Adrenal gland (tissue), 5 donors: ENCODE data around the gene MYL6B.

ENCODE experiments used
- CTCF ChIP-seq, 6 experiments: fragments of 450-650 bp in 4 of 6; fragments of 200-600 bp in 2 of 6; sonication (generic) in 1 of 6; IDR thresholded peaks; 1 replicate in 5 of 6; 2 replicates in 1 of 6; pipeline versions ENCODE4 v1.5.1 to v1.8.0; 2016 to 2021; ENCODE audit warnings: antibody characterized with exemption in 6 of 6, mild to moderate bottlenecking in 2 of 6, moderate library complexity in 1 of 6
- POLR2A ChIP-seq, 2 donors: fragments of 450-650 bp; IDR thresholded peaks; one replicate each; pipeline ENCODE4 v1.6.1; 2017; ENCODE audit warnings: antibody characterized with exemption in 2 of 2, mild to moderate bottlenecking in 2 of 2, moderate library complexity in 1 of 2
- donor health status: DM: no; HTN: no; CAD: no.

GRCh38 chr12:56159482-56160192 lies 7.2 kb downstream of the MYL6B start:
- TF ChIP-seq CTCF (IDR thresholded peaks at IDR 0.05) (no peak), POLR2A (IDR thresholded peaks at IDR 0.05) (no peak)
